Activated T-cell treated with anti-CD3 and anti-CD28 coated beads, Interleukin-2, amount 50 U/mL, for 4 hours (primary cell): ENCODE measurements around the gene MAMDC2. TPM values are rescaled to one million over a fixed set of nuclear protein-coding genes. Genes with fewer than 3 reads are reported as not detected.

ENCODE experiments used
- ATAC-seq, 2 donors: fragments of 200-7000 bp; cut with Tn5 transposase; one replicate each; pipeline ENCODE4 v1.10.0; 2021
- DNase-seq: peaks from one replicate; pipeline ENCODE4 v3.0.0-alpha.2; 2020
- H3K27me3 Mint-ChIP-seq: one replicate; pipeline ENCODE4 v1.8.0; 2021; ENCODE audit warnings: low read depth, mixed read lengths
- H3K36me3 Mint-ChIP-seq: one replicate; pipeline ENCODE4 v1.8.0; 2022; ENCODE audit warnings: mixed read lengths; ENCODE audit not compliant: insufficient read depth
- H3K4me1 Mint-ChIP-seq: one replicate; pipeline ENCODE4 v1.8.0; 2021; ENCODE audit warnings: low read depth, mixed read lengths
- H3K4me3 Mint-ChIP-seq: one replicate; pipeline ENCODE4 v1.8.0; 2021; ENCODE audit warnings: mild to moderate bottlenecking, moderate library complexity, mixed read lengths
- H3K9me3 Mint-ChIP-seq: one replicate; pipeline ENCODE4 v1.8.0; 2021; ENCODE audit warnings: mixed read lengths
- total RNA-seq, 3 donors: library from RNA; stranded (reverse); gene quantifications; one replicate each; pipeline ENCODE4 v1.2.1, GENCODE V29; 2021

MAMDC2 gene
- total RNA-seq, 3 donors from 2014 or later, result not detected

DNA sequence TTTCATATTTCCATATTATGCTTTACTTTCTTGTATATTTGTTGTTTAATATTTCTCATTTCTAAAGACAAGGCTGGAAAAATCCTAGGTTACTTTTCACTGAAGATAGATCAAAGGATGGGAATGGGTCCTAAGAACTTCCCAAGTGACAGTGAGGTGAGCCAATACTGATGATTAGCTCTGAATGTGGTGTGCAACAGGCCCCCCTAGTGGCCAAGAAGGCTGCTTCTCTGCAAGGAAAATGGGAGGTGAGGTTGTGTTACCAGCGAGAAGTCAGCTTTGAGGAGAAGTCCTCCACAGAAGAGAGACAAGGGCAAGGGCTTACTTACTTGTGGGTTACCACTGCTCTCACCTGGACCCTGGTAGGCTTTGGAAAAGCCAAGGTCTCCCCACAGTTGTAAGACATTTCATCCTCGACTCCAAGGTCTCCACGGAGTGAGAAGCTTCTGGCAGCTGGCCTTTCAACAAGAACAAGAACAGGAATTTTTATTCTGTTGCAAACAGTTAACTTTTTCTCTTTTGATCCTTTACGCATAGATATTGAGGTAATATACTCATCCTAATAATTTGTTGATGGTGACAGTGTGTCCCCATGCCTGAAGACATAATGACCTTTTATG, 69.9 kb downstream of the MAMDC2 start:
- DNase-seq (no peak), ATAC-seq (no peak)
- Mint-ChIP-seq H3K36me3 (no peaks in the 10 kb centered on the region), H3K4me3 (no peak overlapping the region), H3K9me3 (no peaks in the 10 kb centered on the region), H3K4me1 (peaks cover 9% of the 10 kb centered on the region), H3K27me3 (peaks cover 16% of the 10 kb centered on the region)

DNA sequence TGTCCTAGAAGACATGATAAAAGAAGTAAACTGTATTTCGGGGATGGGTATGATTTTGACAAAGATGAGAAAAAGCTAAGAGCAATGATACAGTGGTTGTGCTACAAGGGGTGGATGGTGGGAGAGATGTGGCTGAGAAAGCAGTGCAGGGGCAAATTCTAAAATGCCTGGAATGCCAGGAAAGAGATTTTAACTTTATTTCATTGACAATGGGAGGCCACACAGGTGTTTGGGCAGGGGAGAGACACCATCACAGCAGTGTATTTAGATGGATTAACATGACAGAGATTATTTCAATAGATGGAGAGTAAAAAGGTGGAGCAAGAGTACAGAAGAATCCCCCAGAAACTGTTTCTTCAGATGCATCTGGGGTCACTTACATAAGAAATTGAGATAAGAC, 71.2 kb downstream of the MAMDC2 start:
- DNase-seq (no peak), ATAC-seq (no peak)
- Mint-ChIP-seq H3K9me3 (no peaks in the 10 kb centered on the region), H3K27me3 (peaks cover 16% of the 10 kb centered on the region), H3K4me1 (peaks cover 9% of the 10 kb centered on the region), H3K4me3 (no peak overlapping the region), H3K36me3 (no peaks in the 10 kb centered on the region)

- Mint-ChIP-seq H3K27me3 (peaks cover 4% of the 10 kb centered on the region), H3K36me3 (no peaks in the 10 kb centered on the region), H3K9me3 (no peaks in the 10 kb centered on the region)
Observed at GRCh38 chr9:70117835-70118319, 74.2 kb downstream of the MAMDC2 start.

GRCh38 chr9:70119786-70120185, 76.1 kb downstream of the MAMDC2 start:
- Mint-ChIP-seq H3K36me3 (no peaks in the 10 kb centered on the region), H3K9me3 (no peaks in the 10 kb centered on the region), H3K4me3 (no peak overlapping the region), H3K27me3 (peaks cover 2% of the 10 kb centered on the region), H3K4me1 (no peaks in the 10 kb centered on the region)
- ATAC-seq (no peak), DNase-seq (no peak)

More at GRCh38 chr9:70117835-70118319, 74.2 kb downstream of the MAMDC2 start:
- Mint-ChIP-seq H3K4me3 (no peak overlapping the region), H3K4me1 (no peaks in the 10 kb centered on the region)
- no peak for DNase-seq
- no peak for ATAC-seq

- H3K36me3 Mint-ChIP-seq, result no peaks in the 10 kb centered on the region
- H3K27me3 Mint-ChIP-seq, result no peaks in the 10 kb centered on the region
- no peaks in the 10 kb centered on the region for H3K4me1 Mint-ChIP-seq
- no peak overlapping the region for H3K4me3 Mint-ChIP-seq
- H3K9me3 Mint-ChIP-seq, result no peaks in the 10 kb centered on the region
- ATAC-seq, result peak in 1 of 2 donors; percentile 59
- no peak for DNase-seq
Observed at GRCh38 chr9:70120834-70121510, 77.3 kb downstream of the MAMDC2 start.

- Mint-ChIP-seq H3K36me3 (no peaks in the 10 kb centered on the region), H3K4me3 (no peak overlapping the region), H3K27me3 (no peaks in the 10 kb centered on the region), H3K4me1 (no peaks in the 10 kb centered on the region), H3K9me3 (no peaks in the 10 kb centered on the region)
- no peak for DNase-seq
- peak in 1 of 2 donors; percentile 37 for ATAC-seq
Observed at GRCh38 chr9:70121818-70122436, 78.3 kb downstream of the MAMDC2 start.

DNA sequence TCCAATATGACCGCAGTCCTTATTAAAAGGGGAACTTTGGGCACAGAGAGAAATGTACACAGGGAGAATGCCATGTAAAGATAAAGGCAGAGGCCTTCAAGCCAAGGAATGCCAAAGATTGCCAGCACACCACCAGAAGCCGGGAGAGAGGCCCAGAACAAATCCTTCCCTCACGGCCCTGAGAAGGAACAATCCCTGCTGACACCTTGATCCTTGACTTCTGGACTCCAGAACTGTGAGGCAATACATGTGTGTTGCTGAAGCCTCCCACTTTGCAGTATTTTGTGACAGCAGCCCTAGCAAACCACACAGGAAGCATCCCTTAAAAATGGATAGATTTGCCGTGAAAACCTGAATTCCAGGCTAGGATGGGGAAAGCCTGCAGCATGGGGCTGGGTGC, 80.0 kb downstream of the MAMDC2 start:
- H3K27me3 Mint-ChIP-seq, result no peaks in the 10 kb centered on the region
- DNase-seq (no peak), ATAC-seq (no peak)
- no peaks in the 10 kb centered on the region for H3K4me1 Mint-ChIP-seq
- H3K9me3 Mint-ChIP-seq, result no peaks in the 10 kb centered on the region
- H3K4me3 Mint-ChIP-seq, result no peak overlapping the region
- no peaks in the 10 kb centered on the region for H3K36me3 Mint-ChIP-seq

GRCh38 chr9:70125621-70126263, 82.1 kb downstream of the MAMDC2 start:
- H3K27me3 Mint-ChIP-seq, result no peaks in the 10 kb centered on the region
- H3K36me3 Mint-ChIP-seq, result no peaks in the 10 kb centered on the region
- H3K4me1 Mint-ChIP-seq, result no peaks in the 10 kb centered on the region
- H3K4me3 Mint-ChIP-seq, result no peak overlapping the region
- ATAC-seq (no peak), DNase-seq (no peak)
- H3K9me3 Mint-ChIP-seq, result no peaks in the 10 kb centered on the region

GRCh38 chr9:70127036-70127435, 83.4 kb downstream of the MAMDC2 start:
- Mint-ChIP-seq H3K9me3 (no peaks in the 10 kb centered on the region), H3K27me3 (no peaks in the 10 kb centered on the region)
- no peak for ATAC-seq

GRCh38 chr9:70127540-70128416, 84.1 kb downstream of the MAMDC2 start:
- Mint-ChIP-seq H3K4me1 (no peaks in the 10 kb centered on the region), H3K27me3 (no peaks in the 10 kb centered on the region), H3K36me3 (no peaks in the 10 kb centered on the region)

More at GRCh38 chr9:70127036-70127435, 83.4 kb downstream of the MAMDC2 start:
- no peaks in the 10 kb centered on the region for H3K36me3 Mint-ChIP-seq
- H3K4me3 Mint-ChIP-seq, result no peak overlapping the region
- DNase-seq, result no peak
- no peaks in the 10 kb centered on the region for H3K4me1 Mint-ChIP-seq

GRCh38 chr9:70130266-70130665, 86.6 kb downstream of the MAMDC2 start:
- no peak overlapping the region for H3K4me3 Mint-ChIP-seq
- no peak for ATAC-seq
- no peaks in the 10 kb centered on the region for H3K9me3 Mint-ChIP-seq
- DNase-seq, result no peak
- H3K27me3 Mint-ChIP-seq, result no peaks in the 10 kb centered on the region
- H3K4me1 Mint-ChIP-seq, result no peaks in the 10 kb centered on the region
- H3K36me3 Mint-ChIP-seq, result no peaks in the 10 kb centered on the region

More at GRCh38 chr9:70127540-70128416, 84.1 kb downstream of the MAMDC2 start:
- DNase-seq, result no peak
- Mint-ChIP-seq H3K9me3 (no peaks in the 10 kb centered on the region), H3K4me3 (no peak overlapping the region)
- ATAC-seq, result no peak

DNA sequence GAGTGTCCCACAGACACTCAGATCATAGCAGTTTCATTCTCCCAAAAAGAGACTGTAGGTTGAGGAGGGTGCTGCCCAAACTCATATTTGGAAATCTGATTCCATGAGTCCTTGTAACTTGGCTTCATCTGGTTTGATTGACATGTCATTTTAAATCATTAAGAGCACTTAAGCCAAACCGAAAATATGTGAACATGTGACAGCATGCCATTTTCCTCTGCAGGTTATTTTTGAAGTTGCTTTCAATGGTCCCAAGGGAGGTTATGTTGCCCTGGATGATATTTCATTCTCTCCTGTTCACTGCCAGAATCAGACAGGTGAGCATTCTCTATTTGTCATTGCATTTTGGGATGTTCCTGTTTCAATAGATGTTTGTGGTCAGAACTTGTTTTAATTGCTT, 87.6 kb downstream of the MAMDC2 start:
- no peak for DNase-seq
- Mint-ChIP-seq H3K27me3 (no peaks in the 10 kb centered on the region), H3K9me3 (no peaks in the 10 kb centered on the region), H3K4me1 (no peaks in the 10 kb centered on the region), H3K4me3 (no peak overlapping the region), H3K36me3 (no peaks in the 10 kb centered on the region)
- ATAC-seq, result no peak

GRCh38 chr9:70133253-70134208, 89.9 kb downstream of the MAMDC2 start:
- Mint-ChIP-seq H3K4me1 (no peaks in the 10 kb centered on the region), H3K27me3 (no peaks in the 10 kb centered on the region), H3K9me3 (no peaks in the 10 kb centered on the region), H3K4me3 (no peak overlapping the region), H3K36me3 (no peaks in the 10 kb centered on the region)
- ATAC-seq (no peak), DNase-seq (no peak)
